Measurements from ENCODE around the gene APBA2.
"Not testable (repeated sequence)": the region's sequence is repeated elsewhere in the genome, so short reads cannot be mapped to it uniquely, and the experiment has no call there.

Gene APBA2

GRCh38 chr15:29016518-29016917, 130.7 kb downstream of the APBA2 start:
- DNase-seq = no peak

DNA sequence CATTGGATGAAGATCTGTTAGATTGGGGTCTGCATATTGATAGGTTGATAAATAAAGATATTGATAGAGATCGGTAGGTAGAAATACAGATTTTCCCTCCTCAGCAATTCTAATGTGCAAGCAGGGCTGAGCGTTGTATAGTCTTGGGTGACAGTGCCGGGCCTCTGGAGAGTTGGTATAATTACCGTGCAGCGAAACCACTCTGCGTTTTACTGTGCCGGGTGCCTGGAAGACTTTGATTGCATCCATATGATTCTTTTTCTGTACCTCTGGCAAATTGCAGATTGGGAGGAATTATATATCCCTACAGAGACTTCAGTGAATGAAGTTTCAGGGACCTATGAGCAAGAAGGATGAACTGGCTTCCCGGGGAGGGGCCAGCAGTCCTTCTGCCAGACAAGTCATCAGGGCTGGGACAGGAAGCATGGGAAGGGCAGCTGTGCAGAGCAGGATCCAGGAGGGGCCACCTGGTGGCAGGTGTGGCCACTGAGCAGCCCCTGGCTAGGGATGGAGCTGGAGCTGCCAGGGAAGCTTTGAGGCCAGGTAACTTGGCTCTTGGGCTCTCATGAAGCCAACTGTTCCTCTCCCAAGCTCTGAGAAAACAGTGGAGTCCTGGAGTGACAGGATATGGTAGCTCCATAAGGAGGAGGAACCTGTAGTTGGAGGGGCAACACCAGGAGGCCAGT, 132.5 kb downstream of the APBA2 start:
- no peak for DNase-seq

- DNase-seq = no peak
Observed at GRCh38 chr15:29018995-29019976, 133.5 kb downstream of the APBA2 start.

DNA sequence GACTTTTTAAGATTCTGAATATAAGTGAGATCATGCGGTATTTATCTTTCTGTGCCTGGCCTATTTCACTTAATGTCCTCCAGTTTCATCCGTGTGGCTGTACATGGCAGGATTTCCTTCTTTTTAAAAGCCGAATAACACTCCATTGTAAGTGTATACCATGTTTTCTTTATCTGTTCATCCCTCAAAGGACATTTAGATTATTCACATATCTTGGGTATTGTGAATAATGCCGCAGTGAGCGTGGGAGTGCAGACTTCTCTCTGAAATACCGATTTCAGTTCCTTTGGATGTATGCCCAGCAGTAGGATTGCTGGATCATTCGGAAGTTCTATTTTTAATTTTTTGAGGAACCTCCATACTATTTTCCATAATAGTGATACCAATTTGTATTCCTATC, 136.1 kb downstream of the APBA2 start:
- DNase-seq = no peak

DNA sequence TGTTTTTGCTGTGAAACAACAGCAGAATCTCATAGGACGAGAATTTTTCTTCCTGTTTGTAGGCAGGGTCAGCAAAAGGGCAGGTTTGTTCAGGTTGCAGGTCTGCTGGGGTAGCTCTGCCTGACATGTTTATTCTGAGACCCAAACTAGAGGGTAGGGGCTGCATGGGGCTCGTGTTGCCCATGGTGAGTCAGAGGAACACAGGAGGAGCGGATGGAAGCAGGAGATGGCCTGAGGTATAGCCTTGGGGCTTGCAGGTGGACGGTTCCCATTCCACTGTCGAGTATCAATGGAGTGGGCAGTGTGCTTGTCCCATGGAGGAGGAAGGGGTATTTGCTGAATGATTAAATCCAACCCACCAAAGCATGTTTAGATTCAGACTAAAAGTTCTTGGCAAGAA, 138.9 kb downstream of the APBA2 start:
- DNase-seq = no peak

GRCh38 chr15:29025411-29025810, 139.6 kb downstream of the APBA2 start:
- not testable (repeated sequence) for DNase-seq

- DNase-seq = not testable (repeated sequence)
Observed at GRCh38 chr15:29028158-29028557, 142.4 kb downstream of the APBA2 start.

DNA sequence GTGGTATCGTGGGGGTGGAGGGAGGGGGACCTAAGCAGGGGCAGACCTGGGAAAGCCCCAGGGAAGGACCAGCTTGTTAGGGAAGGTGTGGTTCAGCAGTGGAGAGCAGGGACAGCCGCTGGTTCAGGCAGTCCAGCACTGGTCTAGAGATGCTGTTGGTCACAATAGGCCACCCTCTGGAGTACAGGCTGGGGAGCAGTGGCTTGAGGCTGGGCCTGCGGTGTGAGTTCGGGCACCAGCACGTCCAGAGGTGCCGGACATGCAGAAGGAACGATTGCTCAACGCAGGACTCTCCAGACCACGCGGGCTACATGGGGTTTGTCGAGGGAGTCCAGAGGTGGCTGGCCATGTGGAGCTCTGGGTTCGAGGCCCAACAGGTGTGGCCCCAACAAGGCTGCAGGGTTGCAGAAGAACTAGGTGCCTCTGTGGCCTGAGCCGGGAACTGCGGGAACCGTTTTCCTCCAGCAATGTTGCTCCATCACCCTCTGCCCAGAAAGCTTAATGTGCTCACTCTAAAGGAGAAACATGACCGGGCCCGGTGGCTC, 143.9 kb downstream of the APBA2 start:
- DNase-seq = no peak

- no peak for DNase-seq
Observed at GRCh38 chr15:29031502-29032228, 145.9 kb downstream of the APBA2 start.

- no peak for DNase-seq
Observed at GRCh38 chr15:29032229-29032625, 146.5 kb downstream of the APBA2 start.

- no peak for DNase-seq
Observed at GRCh38 chr15:29032751-29033150, 147.0 kb downstream of the APBA2 start.

DNA sequence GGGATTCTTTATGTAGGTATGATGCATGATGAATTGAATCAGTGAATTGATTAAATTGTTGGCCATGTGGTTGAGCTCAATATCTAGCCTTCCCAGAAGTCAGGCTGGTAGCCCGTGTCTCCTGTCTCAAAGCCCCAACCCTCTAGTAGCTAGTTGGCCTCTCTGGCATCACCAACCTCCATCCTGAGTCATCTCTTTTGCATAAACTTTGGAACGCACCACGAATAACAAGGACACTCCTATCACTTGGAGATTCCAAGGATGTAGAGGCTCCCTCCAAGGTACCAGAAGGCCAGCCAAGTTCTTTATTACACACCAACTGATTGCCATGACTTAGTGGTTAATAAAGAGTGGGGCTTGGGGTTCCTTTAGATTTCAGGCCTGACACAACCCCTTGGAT, 148.4 kb downstream of the APBA2 start:
- DNase-seq = no peak

GRCh38 chr15:29034593-29035335, 149.0 kb downstream of the APBA2 start:
- no peak for DNase-seq

- DNase-seq = no peak
Observed at GRCh38 chr15:29035336-29036285, 149.8 kb downstream of the APBA2 start.

GRCh38 chr15:29037997-29038705, 152.4 kb downstream of the APBA2 start:
- no peak for DNase-seq

GRCh38 chr15:29039466-29040369, 153.9 kb downstream of the APBA2 start:
- DNase-seq = no peak

- DNase-seq = no peak
Observed at GRCh38 chr15:29040370-29040751, 154.6 kb downstream of the APBA2 start.

- no peak for DNase-seq
Observed at GRCh38 chr15:29043736-29044502, 158.1 kb downstream of the APBA2 start.

- no peak for DNase-seq
Observed at GRCh38 chr15:29044503-29044901, 158.7 kb downstream of the APBA2 start.

Measured in inflammatory macrophage treated with lipopolysaccharide for 1 hour (primary cell).